HepG2 (cell line): ENCODE results near the gene ACADSB. TPM values are rescaled to one million over a fixed set of nuclear protein-coding genes. Genes with fewer than 3 reads are reported as not detected.

ENCODE experiments used
- GRHL1 ChIP-seq: sonication (generic); formaldehyde crosslinking; conservative IDR thresholded peaks from 2 replicates; pipeline ENCODE4 v1.8.0; 2022; ENCODE audit warnings: missing genetic modification reagents
- HNF4A ChIP-seq: sonication (generic); formaldehyde crosslinking; IDR thresholded peaks from 2 replicates; pipeline ENCODE4 v1.4.0; 2020; ENCODE audit warnings: missing genetic modification reagents
- KDM5B ChIP-seq: sonication (generic); formaldehyde crosslinking; IDR thresholded peaks from 2 replicates; pipeline ENCODE4 v1.4.0; 2020; ENCODE audit warnings: missing genetic modification reagents, mild to moderate bottlenecking, borderline replicate concordance
- KMT2B ChIP-seq: IDR thresholded peaks from 2 replicates; pipeline ENCODE4 v1.6.1; 2016; ENCODE audit warnings: missing genetic modification reagents, missing compliant biosample characterization
- RBM39 ChIP-seq: fragments of 200-400 bp; formaldehyde crosslinking; IDR thresholded peaks from one replicate; pipeline ENCODE4 v1.6.1; 2018; ENCODE audit warnings: antibody characterized with exemption, mild to moderate bottlenecking, low read depth, low read length; ENCODE audit not compliant: poor library complexity, severe bottlenecking
- RCOR2 ChIP-seq: IDR thresholded peaks from 2 replicates; pipeline ENCODE4 v1.6.1; 2016; ENCODE audit warnings: missing biosample characterization, missing genetic modification reagents
- SMAD9 ChIP-seq: sonication (generic); formaldehyde crosslinking; IDR thresholded peaks from 2 replicates; pipeline ENCODE4 v1.5.1; 2020; ENCODE audit warnings: mild to moderate bottlenecking, missing genetic modification reagents
- SMC3 ChIP-seq: IDR thresholded peaks from 2 replicates; pipeline ENCODE4 v1.6.1; 2011; ENCODE audit warnings: low read length, improper control_type of control experiment
- ZNF234 ChIP-seq: sonication (generic); formaldehyde crosslinking; conservative IDR thresholded peaks from 2 replicates; pipeline ENCODE4 v1.5.1; 2020; ENCODE audit warnings: mild to moderate bottlenecking, missing genetic modification reagents
- ZNF629 ChIP-seq: sonication (generic); formaldehyde crosslinking; conservative IDR thresholded peaks from 2 replicates; pipeline ENCODE4 v1.5.0; 2020; ENCODE audit warnings: missing genetic modification reagents
- ZNF75D ChIP-seq: sonication (generic); formaldehyde crosslinking; IDR thresholded peaks from 2 replicates; pipeline ENCODE4 v1.8.1; 2023; ENCODE audit warnings: missing genetic modification reagents, mild to moderate bottlenecking, borderline replicate concordance
- polyA plus RNA-seq, 8 experiments: library from polyadenylated mRNA; depleted of rRNA in 3 of 8; stranded (reverse) in 7 of 8; unstranded in 1 of 8; fragments of >200 nt; fragmentation: Illumina TruSeq in 4 of 8; extraction: Trizol in 4 of 8; gene quantifications; 2 replicates each; pipeline versions ENCODE4 v1.2.1 to v1.2.3, GENCODE V29; 2011 to 2016; ENCODE audit warnings: low read depth in 4 of 8, missing spikeins in 1 of 8, mixed read lengths in 1 of 8; ENCODE audit not compliant: insufficient read depth in 1 of 8
- total RNA-seq, 5 experiments: library from RNA; depleted of rRNA; stranded (reverse); fragments of >200 nt; fragmentation: Illumina TruSeq; extraction: Trizol; gene quantifications; 2 replicates each; pipeline ENCODE4 v1.2.3, GENCODE V29; 2016; ENCODE audit warnings: low read depth in 1 of 5
- TF ChIP-seq, protein P1 (sequence below): sonication (generic); formaldehyde crosslinking; IDR thresholded peaks from 2 replicates; pipeline ENCODE4 v1.4.0; 2020; ENCODE audit warnings: missing genetic modification reagents; ENCODE audit errors: not compliant biosample characterization
- TF ChIP-seq, protein P2 (sequence below): IDR thresholded peaks from 2 replicates; pipeline ENCODE4 v1.6.1; 2016; ENCODE audit warnings: low read depth, missing genetic modification reagents, missing compliant biosample characterization
- TF ChIP-seq, protein P3 (sequence below): sonication (generic); formaldehyde crosslinking; IDR thresholded peaks from 2 replicates; pipeline ENCODE4 v1.4.0; 2020; ENCODE audit warnings: missing genetic modification reagents
- TF ChIP-seq, protein P4 (sequence below): sonication (generic); formaldehyde crosslinking; IDR thresholded peaks from 2 replicates; pipeline ENCODE4 v1.4.0; 2020; ENCODE audit warnings: missing genetic modification reagents
- TF ChIP-seq, protein P5 (sequence below): IDR thresholded peaks from 2 replicates; pipeline ENCODE4 v1.6.1; 2016; ENCODE audit warnings: control low read depth

ACADSB gene
- total and polyA plus RNA-seq, 2 of the 13 experiments (the other 11 are each of a cell fraction or from before 2014, with no cell fraction given), result 80.0 to 87.6 TPM

- no peak for TF ChIP-seq GRHL1 (CRISPR knock-in tag)
- TF ChIP-seq HNF4A (CRISPR knock-in tag), result peak; percentile 41; the same call in 1 of the 2 replicates
- peak; percentile 82 for TF ChIP-seq SMAD9 (CRISPR knock-in tag)
- no peak for TF ChIP-seq SMC3
- TF ChIP-seq, protein P1, sequence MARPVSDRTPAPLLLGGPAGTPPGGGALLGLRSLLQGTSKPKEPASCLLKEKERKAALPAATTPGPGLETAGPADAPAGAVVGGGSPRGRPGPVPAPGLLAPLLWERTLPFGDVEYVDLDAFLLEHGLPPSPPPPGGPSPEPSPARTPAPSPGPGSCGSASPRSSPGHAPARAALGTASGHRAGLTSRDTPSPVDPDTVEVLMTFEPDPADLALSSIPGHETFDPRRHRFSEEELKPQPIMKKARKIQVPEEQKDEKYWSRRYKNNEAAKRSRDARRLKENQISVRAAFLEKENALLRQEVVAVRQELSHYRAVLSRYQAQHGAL (CRISPR knock-in tag), result no peak
- TF ChIP-seq, protein P2, sequence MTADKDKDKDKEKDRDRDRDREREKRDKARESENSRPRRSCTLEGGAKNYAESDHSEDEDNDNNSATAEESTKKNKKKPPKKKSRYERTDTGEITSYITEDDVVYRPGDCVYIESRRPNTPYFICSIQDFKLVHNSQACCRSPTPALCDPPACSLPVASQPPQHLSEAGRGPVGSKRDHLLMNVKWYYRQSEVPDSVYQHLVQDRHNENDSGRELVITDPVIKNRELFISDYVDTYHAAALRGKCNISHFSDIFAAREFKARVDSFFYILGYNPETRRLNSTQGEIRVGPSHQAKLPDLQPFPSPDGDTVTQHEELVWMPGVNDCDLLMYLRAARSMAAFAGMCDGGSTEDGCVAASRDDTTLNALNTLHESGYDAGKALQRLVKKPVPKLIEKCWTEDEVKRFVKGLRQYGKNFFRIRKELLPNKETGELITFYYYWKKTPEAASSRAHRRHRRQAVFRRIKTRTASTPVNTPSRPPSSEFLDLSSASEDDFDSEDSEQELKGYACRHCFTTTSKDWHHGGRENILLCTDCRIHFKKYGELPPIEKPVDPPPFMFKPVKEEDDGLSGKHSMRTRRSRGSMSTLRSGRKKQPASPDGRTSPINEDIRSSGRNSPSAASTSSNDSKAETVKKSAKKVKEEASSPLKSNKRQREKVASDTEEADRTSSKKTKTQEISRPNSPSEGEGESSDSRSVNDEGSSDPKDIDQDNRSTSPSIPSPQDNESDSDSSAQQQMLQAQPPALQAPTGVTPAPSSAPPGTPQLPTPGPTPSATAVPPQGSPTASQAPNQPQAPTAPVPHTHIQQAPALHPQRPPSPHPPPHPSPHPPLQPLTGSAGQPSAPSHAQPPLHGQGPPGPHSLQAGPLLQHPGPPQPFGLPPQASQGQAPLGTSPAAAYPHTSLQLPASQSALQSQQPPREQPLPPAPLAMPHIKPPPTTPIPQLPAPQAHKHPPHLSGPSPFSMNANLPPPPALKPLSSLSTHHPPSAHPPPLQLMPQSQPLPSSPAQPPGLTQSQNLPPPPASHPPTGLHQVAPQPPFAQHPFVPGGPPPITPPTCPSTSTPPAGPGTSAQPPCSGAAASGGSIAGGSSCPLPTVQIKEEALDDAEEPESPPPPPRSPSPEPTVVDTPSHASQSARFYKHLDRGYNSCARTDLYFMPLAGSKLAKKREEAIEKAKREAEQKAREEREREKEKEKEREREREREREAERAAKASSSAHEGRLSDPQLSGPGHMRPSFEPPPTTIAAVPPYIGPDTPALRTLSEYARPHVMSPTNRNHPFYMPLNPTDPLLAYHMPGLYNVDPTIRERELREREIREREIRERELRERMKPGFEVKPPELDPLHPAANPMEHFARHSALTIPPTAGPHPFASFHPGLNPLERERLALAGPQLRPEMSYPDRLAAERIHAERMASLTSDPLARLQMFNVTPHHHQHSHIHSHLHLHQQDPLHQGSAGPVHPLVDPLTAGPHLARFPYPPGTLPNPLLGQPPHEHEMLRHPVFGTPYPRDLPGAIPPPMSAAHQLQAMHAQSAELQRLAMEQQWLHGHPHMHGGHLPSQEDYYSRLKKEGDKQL (CRISPR knock-in tag), result no peak
- TF ChIP-seq ZNF629 (CRISPR knock-in tag), result no peak
- peak; percentile 95 for TF ChIP-seq KMT2B (CRISPR knock-in tag)
- TF ChIP-seq KDM5B (CRISPR knock-in tag), result peak; percentile 82
- no peak for TF ChIP-seq RCOR2 (CRISPR knock-in tag)
- no peak for TF ChIP-seq ZNF75D (CRISPR knock-in tag)
- TF ChIP-seq, protein P3, sequence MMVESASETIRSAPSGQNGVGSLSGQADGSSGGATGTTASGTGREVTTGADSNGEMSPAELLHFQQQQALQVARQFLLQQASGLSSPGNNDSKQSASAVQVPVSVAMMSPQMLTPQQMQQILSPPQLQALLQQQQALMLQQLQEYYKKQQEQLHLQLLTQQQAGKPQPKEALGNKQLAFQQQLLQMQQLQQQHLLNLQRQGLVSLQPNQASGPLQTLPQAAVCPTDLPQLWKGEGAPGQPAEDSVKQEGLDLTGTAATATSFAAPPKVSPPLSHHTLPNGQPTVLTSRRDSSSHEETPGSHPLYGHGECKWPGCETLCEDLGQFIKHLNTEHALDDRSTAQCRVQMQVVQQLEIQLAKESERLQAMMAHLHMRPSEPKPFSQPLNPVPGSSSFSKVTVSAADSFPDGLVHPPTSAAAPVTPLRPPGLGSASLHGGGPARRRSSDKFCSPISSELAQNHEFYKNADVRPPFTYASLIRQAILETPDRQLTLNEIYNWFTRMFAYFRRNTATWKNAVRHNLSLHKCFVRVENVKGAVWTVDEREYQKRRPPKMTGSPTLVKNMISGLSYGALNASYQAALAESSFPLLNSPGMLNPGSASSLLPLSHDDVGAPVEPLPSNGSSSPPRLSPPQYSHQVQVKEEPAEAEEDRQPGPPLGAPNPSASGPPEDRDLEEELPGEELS (CRISPR knock-in tag), result no peak; the same call in 1 of the 2 replicates
- TF ChIP-seq RBM39, result peak; percentile 46
- TF ChIP-seq ZNF234 (CRISPR knock-in tag), result no peak
- TF ChIP-seq, protein P4, sequence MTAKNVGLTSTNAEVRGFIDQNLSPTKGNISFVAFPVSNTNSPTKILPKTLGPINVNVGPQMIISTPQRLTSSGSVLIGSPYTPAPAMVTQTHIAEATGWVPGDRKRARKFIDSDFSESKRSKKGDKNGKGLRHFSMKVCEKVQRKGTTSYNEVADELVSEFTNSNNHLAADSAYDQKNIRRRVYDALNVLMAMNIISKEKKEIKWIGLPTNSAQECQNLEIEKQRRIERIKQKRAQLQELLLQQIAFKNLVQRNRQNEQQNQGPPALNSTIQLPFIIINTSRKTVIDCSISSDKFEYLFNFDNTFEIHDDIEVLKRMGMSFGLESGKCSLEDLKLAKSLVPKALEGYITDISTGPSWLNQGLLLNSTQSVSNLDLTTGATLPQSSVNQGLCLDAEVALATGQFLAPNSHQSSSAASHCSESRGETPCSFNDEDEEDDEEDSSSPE, result peak; percentile 86
- TF ChIP-seq, protein P5, sequence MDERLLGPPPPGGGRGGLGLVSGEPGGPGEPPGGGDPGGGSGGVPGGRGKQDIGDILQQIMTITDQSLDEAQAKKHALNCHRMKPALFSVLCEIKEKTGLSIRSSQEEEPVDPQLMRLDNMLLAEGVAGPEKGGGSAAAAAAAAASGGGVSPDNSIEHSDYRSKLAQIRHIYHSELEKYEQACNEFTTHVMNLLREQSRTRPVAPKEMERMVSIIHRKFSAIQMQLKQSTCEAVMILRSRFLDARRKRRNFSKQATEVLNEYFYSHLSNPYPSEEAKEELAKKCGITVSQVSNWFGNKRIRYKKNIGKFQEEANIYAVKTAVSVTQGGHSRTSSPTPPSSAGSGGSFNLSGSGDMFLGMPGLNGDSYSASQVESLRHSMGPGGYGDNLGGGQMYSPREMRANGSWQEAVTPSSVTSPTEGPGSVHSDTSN (CRISPR knock-in tag), result no peak
These were observed 28.4 kb upstream of the ACADSB start, which contains the start of gene PSTK (continued) for GRCh38 chr10:122980209-122981065.
